ENCODE results near the gene AMD1. TPM values are rescaled to one million over a fixed set of nuclear protein-coding genes. Genes with fewer than 3 reads are reported as not detected.
A peak's percentile ranks its signal among the peaks of the same experiment; 100 is the strongest.

Gene AMD1
- total RNA-seq, 1 experiment from 2014 or later, result 77.8 TPM

GRCh38 chr6:110934381-110934898 lies 59.9 kb downstream of the AMD1 start:
- no TSS peak for BruUV-seq (replicated peaks)
- DNase-seq (ENCODE audit: unreplicated experiment), result no peak
- CTCF ChIA-PET, result interaction anchor here (0.9 to 1.6 kb wide), 2 partner anchors 10 to 76 kb away, joined by 4 to 6 read pairs; no protein-coding TSS in a partner anchor
- Mint-ChIP-seq H3K27me3 (ENCODE audit: insufficient read depth, unreplicated experiment) (no peaks in the 10 kb centered on the region), H3K27ac (ENCODE audit: low read depth, unreplicated experiment) (no peak overlapping the region), H3K36me3 (ENCODE audit: insufficient read depth, unreplicated experiment) (no peaks in the 10 kb centered on the region), H3K9me3 (ENCODE audit: unreplicated experiment) (no peaks in the 10 kb centered on the region), H3K4me3 (ENCODE audit: unreplicated experiment) (no peak overlapping the region), H3K4me1 (ENCODE audit: insufficient read depth, unreplicated experiment) (no peaks in the 10 kb centered on the region)
- POLR2A ChIA-PET, result no interaction called here
- intact Hi-C loops (cut with micrococcal nuclease), result no loop called here
- TF ChIP-seq, protein P1, sequence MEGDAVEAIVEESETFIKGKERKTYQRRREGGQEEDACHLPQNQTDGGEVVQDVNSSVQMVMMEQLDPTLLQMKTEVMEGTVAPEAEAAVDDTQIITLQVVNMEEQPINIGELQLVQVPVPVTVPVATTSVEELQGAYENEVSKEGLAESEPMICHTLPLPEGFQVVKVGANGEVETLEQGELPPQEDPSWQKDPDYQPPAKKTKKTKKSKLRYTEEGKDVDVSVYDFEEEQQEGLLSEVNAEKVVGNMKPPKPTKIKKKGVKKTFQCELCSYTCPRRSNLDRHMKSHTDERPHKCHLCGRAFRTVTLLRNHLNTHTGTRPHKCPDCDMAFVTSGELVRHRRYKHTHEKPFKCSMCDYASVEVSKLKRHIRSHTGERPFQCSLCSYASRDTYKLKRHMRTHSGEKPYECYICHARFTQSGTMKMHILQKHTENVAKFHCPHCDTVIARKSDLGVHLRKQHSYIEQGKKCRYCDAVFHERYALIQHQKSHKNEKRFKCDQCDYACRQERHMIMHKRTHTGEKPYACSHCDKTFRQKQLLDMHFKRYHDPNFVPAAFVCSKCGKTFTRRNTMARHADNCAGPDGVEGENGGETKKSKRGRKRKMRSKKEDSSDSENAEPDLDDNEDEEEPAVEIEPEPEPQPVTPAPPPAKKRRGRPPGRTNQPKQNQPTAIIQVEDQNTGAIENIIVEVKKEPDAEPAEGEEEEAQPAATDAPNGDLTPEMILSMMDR (IDR thresholded peaks at IDR 0.05; ENCODE audit: unreplicated experiment), result no peak

- intact Hi-C loops (cut with micrococcal nuclease), result no loop called here
- DNase-seq (ENCODE audit: unreplicated experiment), result no peak
- Mint-ChIP-seq H3K27ac (ENCODE audit: low read depth, unreplicated experiment) (no peak overlapping the region), H3K27me3 (ENCODE audit: insufficient read depth, unreplicated experiment) (no peaks in the 10 kb centered on the region), H3K4me1 (ENCODE audit: insufficient read depth, unreplicated experiment) (no peaks in the 10 kb centered on the region), H3K9me3 (ENCODE audit: unreplicated experiment) (no peaks in the 10 kb centered on the region), H3K36me3 (ENCODE audit: insufficient read depth, unreplicated experiment) (no peaks in the 10 kb centered on the region), H3K4me3 (ENCODE audit: unreplicated experiment) (no peak overlapping the region)
- ChIA-PET POLR2A (no interaction called here), CTCF (interaction anchor here (1.6 kb wide), 1 partner anchor 9 kb away, joined by 6 read pairs; no protein-coding TSS in a partner anchor)
- no TSS peak for BruUV-seq (replicated peaks)
- TF ChIP-seq, protein P1 (IDR thresholded peaks at IDR 0.05; ENCODE audit: unreplicated experiment), result no peak
Measured at GRCh38 chr6:110935171-110935570, 60.6 kb downstream of the AMD1 start.

DNA sequence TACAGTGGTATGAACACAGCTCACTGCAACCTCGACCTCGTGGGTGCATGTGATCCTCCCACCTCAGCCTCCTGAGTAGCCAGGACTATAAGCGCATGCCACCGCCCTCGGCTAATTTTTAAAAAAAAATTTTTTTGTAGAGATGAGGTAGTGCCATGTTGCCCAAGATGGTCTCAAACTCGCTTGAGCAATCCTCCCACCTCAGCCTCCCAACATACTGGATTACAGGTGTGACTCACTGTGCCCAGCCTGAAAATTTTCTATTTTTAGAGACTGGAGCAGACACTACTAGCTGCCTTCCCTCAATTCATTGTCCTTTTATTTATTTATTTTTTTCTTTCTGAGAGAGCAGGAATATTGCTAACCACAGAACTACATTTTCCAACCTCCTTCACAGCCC lies 63.6 kb downstream of the AMD1 start:
- H3K27me3 Mint-ChIP-seq (ENCODE audit: insufficient read depth, unreplicated experiment), result no peaks in the 10 kb centered on the region
- no TSS peak for BruUV-seq (replicated peaks)
- H3K27ac Mint-ChIP-seq (ENCODE audit: low read depth, unreplicated experiment), result no peak overlapping the region
- no peaks in the 10 kb centered on the region for H3K36me3 Mint-ChIP-seq (ENCODE audit: insufficient read depth, unreplicated experiment)
- DNase-seq (ENCODE audit: unreplicated experiment), result peak; percentile 91
- TF ChIP-seq, protein P1 (IDR thresholded peaks at IDR 0.05; ENCODE audit: unreplicated experiment), result no peak
- no peak overlapping the region for H3K4me3 Mint-ChIP-seq (ENCODE audit: unreplicated experiment)
- ChIA-PET CTCF (interaction anchor here (0.6 to 2.5 kb wide), 2 partner anchors 11 to 260 kb away, joined by 3 to 14 read pairs; no protein-coding TSS in a partner anchor), POLR2A (no interaction called here)
- H3K9me3 Mint-ChIP-seq (ENCODE audit: unreplicated experiment), result no peaks in the 10 kb centered on the region
- H3K4me1 Mint-ChIP-seq (ENCODE audit: insufficient read depth, unreplicated experiment), result no peaks in the 10 kb centered on the region
- intact Hi-C loops (cut with micrococcal nuclease), result no loop called here

DNA sequence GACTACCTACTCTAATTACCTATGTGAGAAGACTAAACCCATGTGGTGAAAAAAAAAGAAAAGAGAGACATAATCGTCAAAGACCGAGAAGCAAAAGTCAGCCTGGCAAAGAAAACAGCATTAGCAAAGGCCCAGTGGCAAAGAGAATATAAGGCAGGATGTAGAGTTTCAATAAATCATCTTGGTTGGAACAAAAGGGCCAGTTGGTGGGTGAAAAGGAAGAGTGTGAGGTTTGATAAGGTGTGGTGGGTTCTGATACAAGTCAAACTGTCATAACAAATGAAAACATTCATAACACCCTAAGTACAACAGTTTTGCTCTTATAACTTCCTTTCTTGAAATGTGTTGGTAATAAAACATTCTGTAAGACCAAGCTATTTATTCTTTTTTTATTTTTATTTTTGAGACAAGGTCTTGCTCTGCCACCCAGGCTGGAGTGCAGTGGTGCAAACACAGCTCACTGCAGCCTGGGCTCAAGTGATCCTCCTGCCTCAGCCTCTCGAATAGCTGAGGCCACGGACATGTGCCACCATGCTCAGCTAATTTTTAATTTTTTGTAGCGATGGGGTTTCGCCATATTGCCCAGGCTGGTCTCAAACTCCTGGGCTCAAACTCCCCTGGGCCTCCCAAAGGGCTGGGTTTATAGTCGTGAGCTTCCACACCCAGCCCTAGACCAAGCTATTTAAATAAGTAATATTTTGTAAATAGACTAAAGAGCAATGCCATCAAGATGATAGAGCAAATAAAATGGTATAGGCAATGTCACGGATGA lies 65.0 kb downstream of the AMD1 start:
- Mint-ChIP-seq H3K4me1 (ENCODE audit: insufficient read depth, unreplicated experiment) (peaks cover 3% of the 10 kb centered on the region), H3K4me3 (ENCODE audit: unreplicated experiment) (no peak overlapping the region), H3K9me3 (ENCODE audit: unreplicated experiment) (no peaks in the 10 kb centered on the region), H3K27me3 (ENCODE audit: insufficient read depth, unreplicated experiment) (no peaks in the 10 kb centered on the region), H3K36me3 (ENCODE audit: insufficient read depth, unreplicated experiment) (no peaks in the 10 kb centered on the region), H3K27ac (ENCODE audit: low read depth, unreplicated experiment) (no peak overlapping the region)
- BruUV-seq (replicated peaks), result no TSS peak
- CTCF ChIA-PET, result interaction anchor here (1.1 to 2.5 kb wide), 3 partner anchors 10 to 411 kb away, joined by 3 to 14 read pairs (median 4); no protein-coding TSS in a partner anchor
- intact Hi-C loops (cut with micrococcal nuclease), result loop anchor here (5.0 kb wide), 1 partner anchor 237 kb away; no protein-coding TSS in a partner anchor
- POLR2A ChIA-PET, result no interaction called here
- TF ChIP-seq, protein P1 (IDR thresholded peaks at IDR 0.05; ENCODE audit: unreplicated experiment), result no peak
- no peak for DNase-seq (ENCODE audit: unreplicated experiment)
